RCC 7860 (cell line): ENCODE measurements around the gene SPTBN1.
A peak's percentile ranks its signal among the peaks of the same experiment; 100 is the strongest.
"Not testable (repeated sequence)": the region's sequence is repeated elsewhere in the genome, so short reads cannot be mapped to it uniquely, and the experiment has no call there.

ENCODE experiments used
- DNase-seq: peaks from one replicate; pipeline ENCODE4 v3.0.0-alpha.2; 2015; ENCODE audit warnings: low spot score
- FAIRE-seq: peaks from 2 replicates; lab custom pipeline; 2012; peaks lifted over from hg19 to GRCh38; lab: Jason Lieb, UNC

The SPTBN1 gene

DNA sequence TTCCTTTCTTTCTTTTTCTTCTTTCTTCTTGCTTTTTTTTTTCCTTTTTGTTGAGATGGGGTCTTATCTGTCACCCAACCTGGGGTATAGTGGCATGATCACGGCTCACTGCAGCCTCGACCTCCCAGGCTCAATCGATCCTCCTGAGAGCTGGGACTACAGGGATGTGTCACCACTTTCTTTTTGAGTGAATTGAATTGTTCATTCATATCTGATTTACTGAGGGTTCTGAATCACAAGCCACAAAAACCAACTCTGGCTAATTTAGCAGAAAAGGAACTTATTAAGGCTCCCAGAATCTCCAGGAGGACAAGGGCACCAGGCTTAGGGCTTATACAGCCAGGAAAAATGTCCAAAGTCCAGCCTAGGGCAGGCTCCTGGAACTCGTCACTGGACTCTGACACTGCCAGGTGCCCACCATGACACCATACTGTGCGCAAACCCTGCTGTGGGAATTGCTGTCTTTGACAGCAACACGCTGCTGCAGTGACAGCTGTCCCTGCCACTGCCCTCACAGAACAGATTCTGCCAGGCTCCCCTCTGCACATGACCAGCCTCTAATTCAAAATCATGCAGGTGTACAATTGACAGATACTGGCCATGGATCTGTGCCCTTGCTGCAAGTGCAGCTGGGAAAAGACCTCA lies 224.4 kb downstream of the SPTBN1 start:
- DNase-seq (peak; percentile 60), FAIRE-seq (peak; percentile 82)

DNA sequence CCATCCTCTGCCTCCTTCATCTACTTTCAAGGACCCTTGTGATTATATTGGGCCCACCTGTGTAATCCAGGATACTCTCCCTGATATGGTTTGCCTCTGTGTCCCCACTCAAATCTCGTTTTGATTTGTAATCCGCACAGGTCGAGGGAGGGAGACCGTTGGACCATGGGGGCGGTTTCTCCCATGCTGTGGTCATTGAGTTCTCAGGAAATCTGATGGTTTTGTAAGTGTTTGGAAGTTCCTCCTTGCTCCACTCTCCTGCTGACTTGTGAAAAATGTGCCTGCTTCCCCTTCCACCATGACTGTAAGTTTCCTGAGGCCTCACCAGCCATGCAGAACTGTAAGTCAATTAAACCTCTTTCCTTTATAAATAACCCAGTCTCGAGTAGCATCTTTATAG lies 225.3 kb downstream of the SPTBN1 start:
- DNase-seq: no peak
- no peak for FAIRE-seq

DNA sequence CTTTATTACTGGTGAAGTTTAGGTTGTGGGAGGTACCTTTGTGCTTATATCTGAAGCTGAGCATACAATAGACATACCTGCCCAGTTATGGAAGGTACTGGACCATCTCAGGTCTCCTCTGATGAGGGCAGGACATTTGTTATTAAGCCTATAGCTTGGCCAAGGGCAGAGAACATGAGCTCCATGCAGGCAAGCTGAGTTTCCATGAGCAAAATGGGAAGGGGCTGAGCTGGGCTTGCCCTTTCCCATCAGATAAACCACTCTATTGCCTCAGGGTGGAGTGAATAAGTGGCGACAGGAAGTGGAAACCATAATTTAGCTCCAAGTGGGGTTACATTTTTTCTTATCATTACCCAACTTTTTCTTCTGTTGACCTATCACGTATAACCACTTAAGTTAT lies 227.5 kb downstream of the SPTBN1 start:
- no peak for FAIRE-seq
- DNase-seq: no peak

GRCh38 chr2:54685263-54685775 lies 229.2 kb downstream of the SPTBN1 start:
- FAIRE-seq: no peak
- no peak for DNase-seq

DNA sequence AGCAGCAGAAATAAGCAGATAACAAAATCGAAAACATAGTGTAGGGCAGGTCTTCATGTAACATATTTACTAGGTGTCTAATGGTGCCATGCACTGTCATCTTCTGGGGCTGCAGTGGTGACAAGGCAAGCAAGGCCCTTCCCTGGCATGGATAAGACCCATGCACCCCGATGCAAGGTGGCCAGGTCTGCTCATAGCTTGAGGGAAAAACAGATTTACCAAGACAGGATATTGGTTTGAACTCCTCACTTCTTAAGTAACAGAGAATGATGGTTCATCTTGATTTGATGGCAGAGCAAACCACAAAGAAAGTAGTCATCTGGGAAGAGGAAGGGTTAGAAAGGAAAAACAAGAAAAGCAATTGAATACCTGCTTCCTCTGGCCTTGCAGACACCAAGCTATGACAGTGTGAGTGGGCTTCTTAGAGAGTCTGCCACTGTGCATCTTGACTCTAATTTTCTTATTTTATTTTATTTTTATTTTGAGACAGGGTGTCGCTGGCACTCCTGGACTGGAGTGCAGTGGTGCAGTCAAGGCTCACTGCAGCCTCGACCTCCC lies 231.5 kb downstream of the SPTBN1 start:
- DNase-seq (no peak), FAIRE-seq (no peak)

GRCh38 chr2:54691445-54692135 lies 235.5 kb downstream of the SPTBN1 start:
- FAIRE-seq (peak; percentile 80), DNase-seq (peak; percentile 65)

- FAIRE-seq (no peak), DNase-seq (no peak)
Measured at GRCh38 chr2:54692556-54692955, 236.4 kb downstream of the SPTBN1 start.

DNA sequence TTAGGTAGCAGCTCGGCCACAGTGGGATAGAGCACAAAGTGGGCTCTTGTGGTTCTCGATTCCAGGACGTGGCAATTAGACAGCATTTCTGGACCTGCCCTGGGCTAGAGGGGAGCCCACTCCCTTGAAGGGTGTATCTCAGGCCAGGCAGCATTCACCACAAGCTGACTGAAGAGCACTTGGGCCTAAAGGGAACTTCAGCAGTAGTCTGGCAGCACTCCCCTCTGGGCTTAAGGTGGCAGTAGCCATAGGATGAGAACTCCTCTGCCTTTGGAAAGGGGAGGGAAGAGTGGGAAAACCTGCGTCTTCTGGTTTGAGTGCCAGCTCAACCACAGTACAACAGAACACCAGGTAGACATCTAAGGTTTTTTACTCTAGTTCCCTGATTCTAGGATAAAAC lies 239.3 kb downstream of the SPTBN1 start:
- DNase-seq (no peak), FAIRE-seq (no peak)

DNA sequence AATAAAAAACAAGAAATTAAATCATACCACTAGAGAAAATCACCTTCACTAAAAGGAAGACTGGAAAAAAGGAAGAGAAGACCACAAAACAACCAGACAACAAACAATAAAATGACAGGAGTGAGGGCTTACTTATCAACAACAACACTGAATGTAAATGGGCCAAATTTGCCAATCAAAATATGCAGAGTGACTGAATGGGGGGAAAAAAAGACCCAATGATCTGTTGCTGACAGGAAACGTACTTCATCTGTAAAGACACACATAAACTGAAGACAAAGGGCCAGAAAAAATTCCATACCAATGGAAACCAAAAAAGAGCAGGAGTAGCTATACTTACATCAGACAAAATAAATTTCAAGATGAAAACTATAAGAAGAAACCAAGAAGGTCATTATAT lies 241.8 kb downstream of the SPTBN1 start:
- DNase-seq (no peak), FAIRE-seq (no peak)

GRCh38 chr2:54698926-54699325 lies 242.8 kb downstream of the SPTBN1 start:
- DNase-seq, FAIRE-seq: not testable (repeated sequence)

GRCh38 chr2:54699665-54700064 lies 243.5 kb downstream of the SPTBN1 start:
- FAIRE-seq: no peak
- no peak for DNase-seq

DNA sequence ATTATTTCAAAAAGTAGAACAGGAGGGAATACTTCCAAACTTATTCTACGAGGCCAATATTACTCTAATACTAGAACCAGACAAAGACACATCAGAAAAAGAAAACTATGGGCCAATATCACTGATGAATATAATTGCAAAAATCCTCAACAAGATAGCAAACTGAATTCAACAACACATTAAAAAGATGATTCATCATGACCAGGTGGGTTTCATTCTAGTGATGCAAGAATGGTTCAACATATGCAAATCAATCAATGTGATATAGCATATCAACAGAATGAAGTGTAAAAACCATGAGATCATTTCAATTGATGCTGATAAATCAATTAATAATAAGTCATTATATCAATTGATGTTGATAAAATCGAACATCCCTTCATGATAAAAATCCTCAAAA lies 244.9 kb downstream of the SPTBN1 start:
- DNase-seq (no peak), FAIRE-seq (no peak)

GRCh38 chr2:54704238-54704637 lies 248.1 kb downstream of the SPTBN1 start:
- FAIRE-seq (no peak), DNase-seq (no peak)

- DNase-seq: peak; percentile 60
- FAIRE-seq: peak; percentile 92
Measured at GRCh38 chr2:54704688-54705605, 248.8 kb downstream of the SPTBN1 start.

- no peak for DNase-seq
- no peak for FAIRE-seq
Measured at GRCh38 chr2:54706622-54707021, 250.5 kb downstream of the SPTBN1 start.

DNA sequence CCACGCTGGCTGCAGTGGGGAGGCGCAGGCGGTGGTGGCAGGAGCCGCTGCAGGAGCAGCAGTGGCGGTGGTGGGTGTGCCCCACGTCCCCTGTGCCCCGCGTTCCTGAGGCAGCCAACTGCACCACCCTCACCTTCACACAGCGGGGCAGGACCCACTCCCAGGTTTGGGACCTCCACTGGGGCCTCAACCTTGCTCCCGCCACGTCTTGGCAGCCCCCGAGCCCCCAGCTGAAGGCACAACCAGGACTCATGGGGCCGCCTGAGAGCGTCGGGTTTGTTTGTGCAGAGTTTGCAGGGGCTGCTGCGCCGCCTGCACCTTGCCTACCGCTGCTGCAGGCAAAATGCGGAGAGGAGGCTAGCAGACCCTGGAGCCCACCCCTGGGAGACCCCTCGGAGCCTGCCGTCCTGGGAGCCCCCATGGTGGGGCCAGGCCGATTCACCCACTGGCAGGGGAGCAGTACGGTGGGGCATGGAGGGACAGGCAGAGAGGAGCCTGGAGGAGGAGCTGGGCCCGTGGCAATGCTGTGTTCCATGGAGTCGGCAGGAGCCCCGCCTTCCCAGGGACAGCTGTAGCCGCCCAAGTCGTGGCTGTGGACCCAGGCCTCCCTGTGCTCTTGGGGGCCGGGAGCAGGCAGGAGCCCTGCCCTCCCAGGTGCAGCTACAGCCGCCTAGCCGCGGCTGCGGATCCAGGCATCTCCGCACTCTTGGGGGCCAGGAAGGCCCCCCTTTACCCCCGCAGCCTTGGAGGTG lies 252.6 kb downstream of the SPTBN1 start:
- FAIRE-seq (no peak), DNase-seq (no peak)

DNA sequence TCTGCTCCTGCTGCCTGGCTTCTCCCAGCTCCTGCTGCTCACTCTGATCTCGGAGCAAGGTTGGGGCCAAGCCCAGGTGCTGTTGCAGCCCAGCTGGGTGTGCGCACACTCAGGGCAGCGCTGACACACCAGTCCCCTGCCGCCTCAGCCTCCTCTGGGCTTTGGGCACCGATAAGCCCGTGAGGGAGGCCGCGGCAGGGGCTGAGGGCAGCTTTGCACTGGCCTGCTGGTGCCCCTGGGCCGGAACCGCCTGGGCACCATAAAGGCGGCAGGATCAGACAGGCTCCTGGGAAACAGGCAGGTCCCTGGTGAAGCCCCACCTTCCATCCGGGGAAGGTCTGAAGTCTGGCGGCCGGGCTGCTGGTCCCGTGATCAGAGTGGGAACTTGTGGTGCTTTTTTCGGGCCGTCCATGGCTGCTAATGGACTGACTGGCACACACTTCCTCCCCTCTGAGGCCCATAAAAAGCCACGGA lies 253.2 kb downstream of the SPTBN1 start:
- FAIRE-seq: no peak
- DNase-seq: no peak

- DNase-seq: no peak
- FAIRE-seq: no peak
Measured at GRCh38 chr2:54710216-54710615, 254.1 kb downstream of the SPTBN1 start.

DNA sequence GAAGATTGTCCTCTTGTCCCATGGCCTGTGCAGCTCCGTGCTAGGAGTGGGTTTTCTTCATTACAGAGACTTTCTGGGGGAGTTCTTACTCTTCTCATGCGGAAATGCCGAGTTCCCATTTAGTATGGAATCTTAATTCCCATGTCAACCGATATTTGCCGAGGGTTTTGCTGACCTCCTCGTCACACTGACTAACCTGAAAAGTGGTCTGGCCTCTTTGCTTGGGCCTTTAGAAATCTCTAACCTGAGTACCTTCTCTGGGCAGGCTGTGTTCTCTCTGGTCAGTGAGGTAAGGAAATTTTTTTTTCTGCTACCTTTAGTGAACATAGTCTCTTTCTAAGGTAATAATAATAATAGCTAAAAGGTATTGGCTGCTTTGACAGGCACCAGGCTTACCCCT lies 256.4 kb downstream of the SPTBN1 start:
- FAIRE-seq: no peak

GRCh38 chr2:54714996-54715395 lies 258.9 kb downstream of the SPTBN1 start:
- FAIRE-seq (no peak), DNase-seq (no peak)

More for the DNA sequence above, 256.4 kb downstream of the SPTBN1 start:
- DNase-seq: no peak
